Stimulated activated CD4-positive, alpha-beta T cell treated with anti-CD3 and anti-CD28 coated beads, Interleukin-15, amount 100 ng/mL, for 24 hours (primary cell): ENCODE results near the gene VDR.
"Not testable (repeated sequence)": the region's sequence is repeated elsewhere in the genome, so short reads cannot be mapped to it uniquely, and the experiment has no call there.

Source experiments
- DNase-seq: peaks from one replicate; pipeline ENCODE4 v3.0.0-alpha.2; 2020

Gene VDR

DNA sequence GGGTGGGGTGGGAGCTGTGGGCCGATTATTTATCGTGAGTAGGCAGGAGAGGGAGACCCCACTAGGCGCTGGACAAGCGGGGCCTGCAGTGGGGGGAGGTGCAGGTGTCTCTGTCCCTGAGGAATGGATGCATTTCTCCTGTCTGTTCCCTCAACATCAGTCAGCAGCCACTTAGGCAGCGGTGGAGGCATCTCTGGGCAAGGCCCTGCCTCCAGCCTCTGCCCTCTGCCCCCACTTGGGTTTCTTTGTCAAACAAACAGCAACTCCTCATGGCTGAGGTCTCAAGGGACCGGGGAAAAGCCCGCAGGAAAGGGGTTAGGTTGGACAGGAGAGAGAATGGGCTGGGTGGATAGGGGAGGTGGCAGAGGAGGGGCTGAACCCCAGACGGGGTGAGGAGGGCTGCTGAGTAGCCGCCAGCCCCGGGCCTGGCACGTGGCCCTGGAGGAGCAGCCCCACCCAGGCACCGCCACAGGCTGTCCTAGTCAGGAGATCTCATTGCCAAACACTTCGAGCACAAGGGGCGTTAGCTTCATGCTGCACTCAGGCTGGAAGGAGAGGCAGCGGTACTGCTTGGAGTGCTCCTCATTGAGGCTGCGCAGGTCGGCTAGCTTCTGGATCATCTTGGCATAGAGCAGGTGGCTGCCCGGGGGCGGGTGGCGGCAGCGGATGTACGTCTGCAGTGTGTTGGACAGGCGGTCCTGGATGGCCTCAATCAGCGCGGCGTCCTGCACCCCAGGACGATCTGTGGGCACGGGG lies 60.4 kb downstream of the VDR start:
- DNase-seq = no peak

DNA sequence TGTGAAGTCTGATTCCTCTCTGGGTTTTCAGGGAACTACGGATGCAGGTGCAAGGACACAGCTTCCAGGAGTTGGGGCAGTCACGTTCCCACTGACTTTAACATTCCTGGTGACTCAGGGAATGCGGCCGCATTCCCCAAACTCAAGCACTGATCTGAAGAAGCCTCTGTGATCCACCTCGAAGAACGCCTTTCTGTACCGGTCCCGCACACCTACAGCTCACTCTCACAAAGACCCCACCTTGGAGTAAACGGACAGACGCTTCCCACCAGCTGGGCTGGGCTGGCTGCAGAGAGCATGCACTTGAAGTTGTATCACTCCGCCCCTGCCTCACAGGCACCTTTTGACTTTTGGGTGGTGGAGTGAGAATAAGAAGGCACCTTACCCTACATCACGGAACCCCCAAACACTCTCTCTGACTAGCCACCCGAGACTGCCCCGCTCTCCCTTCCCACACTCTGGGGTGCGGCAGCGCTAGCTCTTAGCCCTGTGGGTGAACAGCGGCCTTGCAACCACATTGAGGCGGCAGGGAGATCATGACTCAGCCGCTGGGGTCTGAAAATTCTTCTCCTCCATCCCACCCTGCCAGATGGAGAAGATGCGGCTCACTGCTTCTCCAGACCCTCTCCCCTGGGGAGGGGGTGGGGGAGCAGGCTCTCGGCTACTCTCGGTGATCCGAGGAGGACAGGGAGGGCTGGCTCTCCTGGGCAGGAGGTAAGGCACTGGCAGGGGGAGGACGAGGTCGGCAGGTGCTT lies 61.4 kb downstream of the VDR start:
- DNase-seq = no peak

DNA sequence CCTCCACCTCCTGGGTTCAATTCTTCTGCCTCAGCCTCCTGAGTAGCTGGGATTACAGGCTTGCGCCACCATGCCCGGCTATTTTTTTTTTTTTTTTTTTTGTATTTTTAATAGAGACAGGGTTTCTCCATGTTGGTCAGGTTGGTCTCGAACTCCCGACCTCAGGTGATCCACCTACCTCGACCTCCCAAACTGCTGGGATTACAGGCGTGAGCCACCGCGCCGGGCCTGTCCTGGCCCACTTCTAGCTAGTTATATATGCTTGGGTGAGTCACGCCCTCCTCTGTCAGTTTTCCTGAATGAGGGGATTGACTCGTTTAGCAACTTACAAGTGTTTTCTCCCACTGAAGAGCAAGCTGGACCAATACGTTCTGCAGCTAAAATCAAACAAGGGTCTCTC lies 62.3 kb downstream of the VDR start:
- not testable (repeated sequence) for DNase-seq

DNA sequence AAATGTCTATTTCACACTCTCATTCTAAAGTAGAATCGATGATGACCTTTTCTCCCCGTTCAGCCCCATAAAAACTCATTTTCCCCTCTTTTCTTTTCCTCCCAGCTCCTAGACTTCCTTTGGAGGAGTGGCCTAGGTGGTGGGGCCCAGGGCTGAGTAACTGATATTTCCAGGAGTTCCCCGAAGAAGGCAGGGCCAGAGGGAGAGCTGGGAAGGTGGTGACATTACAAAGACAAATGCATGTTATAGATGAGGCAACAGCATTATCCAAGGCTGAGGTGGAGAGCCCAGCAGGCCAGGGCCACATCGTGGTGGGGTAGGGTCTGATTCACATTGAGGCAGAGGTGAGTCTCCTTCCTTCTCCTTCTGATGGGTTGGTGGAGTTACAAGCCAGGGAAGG lies 62.9 kb downstream of the VDR start:
- DNase-seq = no peak

DNA sequence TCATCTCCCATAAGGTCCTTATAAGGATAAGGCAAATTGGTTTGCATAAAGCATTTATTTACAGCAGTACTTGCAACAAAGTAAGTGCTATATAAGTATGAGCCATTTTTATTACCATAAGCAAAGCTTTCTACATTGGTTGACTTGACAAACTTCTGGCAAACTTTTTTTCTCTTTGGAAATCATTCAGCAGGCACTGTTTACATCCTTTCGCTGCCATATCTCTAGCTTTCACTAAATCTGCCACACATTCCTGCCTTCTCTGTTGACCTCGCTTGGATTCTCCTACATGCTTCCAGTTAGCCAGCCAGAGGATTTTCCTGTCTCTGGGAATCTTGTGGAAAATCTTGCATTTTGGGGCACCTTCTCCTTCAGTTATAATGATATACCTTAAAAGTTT lies 63.3 kb downstream of the VDR start:
- no peak for DNase-seq

DNA sequence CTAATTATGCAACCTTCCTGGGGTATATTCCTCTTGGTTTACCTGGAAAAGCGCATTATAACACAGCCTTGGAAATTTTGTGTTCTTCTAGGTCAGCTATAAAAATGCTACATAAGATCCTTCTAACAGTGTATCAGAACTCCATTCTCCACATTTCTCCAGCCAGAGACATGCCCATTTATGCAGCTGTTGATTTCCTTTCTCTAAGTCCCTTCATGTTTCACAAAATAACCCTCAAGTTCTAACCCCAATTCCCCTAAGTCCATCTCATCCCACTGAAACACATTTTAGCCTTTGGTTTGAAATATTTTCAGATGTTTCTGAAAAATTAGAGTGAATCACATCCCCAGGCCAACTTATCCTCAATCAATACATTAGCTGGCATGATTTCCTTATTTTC lies 64.2 kb downstream of the VDR start:
- no peak for DNase-seq

DNA sequence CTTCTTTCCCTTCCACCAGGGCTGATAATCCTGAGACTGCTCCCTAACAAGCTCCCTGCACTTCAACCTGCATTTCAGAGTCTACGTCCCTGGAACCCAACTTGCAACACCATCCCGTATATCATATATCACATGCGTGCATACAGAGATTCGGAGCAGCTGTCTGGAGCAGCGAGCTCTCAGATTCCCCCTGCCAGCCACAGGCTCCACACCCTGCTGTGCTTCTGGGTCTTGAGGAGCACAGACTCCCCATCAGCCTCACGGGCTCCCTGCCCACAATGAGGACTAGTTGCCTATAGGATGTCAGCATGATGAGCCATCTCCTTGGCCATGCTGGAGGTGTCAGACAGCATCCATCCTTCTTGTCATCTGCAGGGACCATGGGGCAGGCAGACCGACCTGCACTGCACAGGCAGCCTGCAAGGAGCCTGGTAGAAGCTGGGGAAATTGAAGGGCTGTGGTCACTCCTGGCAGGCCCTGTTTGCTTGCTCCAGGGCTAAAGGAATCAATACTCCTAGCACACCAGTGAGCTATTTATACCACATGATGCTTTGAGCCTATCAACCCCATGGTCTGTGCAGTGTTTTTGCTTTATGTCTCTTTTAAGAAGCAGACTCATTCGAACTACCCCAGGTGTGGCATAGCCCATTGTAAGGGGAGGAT lies 65.4 kb downstream of the VDR start:
- no peak for DNase-seq

DNA sequence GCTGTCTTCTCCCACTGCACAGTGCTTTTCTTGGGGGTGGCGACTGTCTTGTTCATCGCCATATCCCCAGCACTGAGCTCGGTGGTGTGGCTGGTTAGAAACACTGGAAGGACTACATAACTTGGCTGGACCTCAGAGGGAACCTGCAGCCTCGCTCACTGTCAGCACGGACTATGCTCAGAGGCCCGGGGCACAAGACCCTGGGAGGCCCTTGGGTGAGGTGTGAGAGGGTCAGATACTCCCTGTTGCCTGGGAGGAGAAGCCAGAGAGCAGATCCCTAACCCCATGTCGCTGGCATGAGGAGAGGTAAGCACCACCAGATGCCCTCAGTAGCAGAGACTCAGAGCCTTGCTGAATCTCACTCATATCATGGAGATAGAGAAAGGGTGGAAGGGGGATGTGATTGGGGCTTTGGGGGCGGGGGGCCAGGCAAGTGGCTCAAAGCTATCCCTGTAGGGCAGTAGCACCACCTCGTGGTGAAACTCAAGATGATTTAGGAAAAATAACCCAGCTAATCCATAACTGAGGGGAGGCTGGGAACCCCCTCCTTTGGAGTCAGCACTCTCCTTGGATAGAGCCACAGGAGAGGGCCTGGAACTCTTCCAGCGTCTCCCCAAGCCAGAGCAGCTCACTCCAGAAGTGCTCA lies 66.4 kb downstream of the VDR start:
- peak; percentile 62 for DNase-seq

DNA sequence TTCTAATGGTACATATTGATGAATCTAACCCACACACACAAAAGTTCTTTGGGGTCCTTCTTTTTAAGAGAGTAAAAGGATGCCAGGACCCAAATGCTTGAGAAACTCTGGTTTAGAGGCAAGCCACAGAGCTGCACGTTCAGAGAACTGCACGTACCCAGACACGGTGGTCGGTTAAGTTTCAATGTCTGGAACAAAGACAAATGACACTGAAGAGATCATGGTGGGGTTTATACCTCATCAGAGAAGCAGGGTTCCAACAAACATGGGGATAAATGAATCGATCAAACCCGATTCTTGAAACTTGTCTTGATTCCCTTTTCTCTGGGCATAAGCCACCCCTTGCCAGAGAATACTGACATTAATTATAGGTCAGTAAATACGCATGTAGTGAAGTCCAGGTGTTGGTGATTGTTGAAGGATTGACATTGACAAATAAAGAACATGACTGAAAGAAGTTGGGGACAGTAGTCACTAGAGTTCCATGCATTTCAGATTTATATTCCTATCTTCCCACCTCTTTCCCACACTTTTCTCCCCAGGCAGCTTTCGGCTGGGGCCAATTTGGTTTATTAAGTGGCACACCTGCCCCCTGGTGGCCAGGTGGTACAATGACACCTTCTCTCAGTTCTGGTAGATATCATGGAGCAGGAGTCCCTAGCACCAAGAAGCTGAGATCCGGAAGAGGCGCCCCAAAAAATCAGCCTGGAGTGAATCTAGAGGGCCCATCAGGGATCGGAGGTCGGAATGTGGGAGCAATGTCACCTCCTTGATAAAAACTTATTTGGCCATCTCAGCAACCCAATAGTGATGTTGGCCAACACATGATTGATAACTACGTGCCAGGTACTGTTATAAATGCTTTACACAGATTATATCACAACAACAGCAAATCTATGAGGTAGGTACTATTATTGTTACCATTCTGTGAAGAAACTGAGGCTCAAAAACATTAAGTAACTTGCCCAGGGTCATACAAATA lies 67.3 kb downstream of the VDR start:
- peak; percentile 72 for DNase-seq

DNA sequence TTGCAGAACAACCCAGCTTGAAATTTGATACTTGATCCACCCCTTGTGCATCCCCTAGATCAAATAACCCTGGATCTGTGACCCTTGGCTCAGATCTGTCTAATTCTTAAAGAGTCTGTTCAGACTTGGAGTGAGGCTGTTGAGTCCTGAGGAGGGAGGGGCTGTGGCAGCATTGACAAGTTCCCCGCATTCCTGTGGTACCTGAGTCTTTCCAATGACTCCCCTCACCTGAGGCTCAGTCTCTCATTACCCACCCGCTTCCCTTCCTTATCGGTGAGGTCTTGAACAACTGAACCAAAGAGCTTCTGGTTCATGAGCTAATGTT lies 69.0 kb downstream of the VDR start:
- DNase-seq = no peak

DNA sequence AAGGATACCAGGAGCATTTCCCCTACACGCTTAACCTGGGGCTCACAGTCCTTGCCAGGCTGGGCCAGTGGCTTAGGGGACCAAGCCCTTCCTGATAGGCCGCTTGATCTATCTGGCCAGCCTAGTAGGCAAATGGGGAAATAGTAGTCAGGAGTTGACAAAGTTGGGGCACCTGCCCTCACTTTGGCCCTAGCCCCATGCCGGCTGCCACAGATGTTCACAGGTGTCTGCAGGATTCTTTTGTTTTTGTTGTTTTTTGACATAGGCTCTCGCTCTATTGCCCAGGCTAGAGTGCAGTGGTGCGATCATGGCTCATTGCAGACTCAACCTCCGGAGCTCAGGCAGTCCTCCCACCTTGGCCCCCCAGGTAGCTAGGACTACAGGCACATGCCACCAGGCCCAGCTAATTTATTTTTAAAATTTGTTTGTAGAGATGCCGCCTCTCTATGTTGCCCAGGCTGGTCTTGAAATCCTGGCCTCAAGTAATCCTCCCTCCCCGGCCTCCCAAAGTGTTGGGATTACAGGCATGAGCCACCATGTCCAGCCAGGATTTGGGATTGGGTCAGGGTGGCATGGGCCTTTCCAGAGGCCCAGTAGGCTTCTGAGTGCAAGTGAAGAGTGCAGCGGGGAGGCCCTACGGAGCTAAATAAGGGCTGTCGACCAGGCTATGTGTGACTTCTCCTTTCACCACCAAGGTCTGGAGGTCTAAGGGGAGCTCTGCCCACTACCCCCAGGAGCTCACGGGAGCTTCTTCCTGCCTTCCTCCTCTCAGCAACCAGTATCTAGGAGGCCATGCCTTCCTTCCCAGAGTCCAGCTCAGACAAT lies 69.6 kb downstream of the VDR start:
- no peak for DNase-seq

DNA sequence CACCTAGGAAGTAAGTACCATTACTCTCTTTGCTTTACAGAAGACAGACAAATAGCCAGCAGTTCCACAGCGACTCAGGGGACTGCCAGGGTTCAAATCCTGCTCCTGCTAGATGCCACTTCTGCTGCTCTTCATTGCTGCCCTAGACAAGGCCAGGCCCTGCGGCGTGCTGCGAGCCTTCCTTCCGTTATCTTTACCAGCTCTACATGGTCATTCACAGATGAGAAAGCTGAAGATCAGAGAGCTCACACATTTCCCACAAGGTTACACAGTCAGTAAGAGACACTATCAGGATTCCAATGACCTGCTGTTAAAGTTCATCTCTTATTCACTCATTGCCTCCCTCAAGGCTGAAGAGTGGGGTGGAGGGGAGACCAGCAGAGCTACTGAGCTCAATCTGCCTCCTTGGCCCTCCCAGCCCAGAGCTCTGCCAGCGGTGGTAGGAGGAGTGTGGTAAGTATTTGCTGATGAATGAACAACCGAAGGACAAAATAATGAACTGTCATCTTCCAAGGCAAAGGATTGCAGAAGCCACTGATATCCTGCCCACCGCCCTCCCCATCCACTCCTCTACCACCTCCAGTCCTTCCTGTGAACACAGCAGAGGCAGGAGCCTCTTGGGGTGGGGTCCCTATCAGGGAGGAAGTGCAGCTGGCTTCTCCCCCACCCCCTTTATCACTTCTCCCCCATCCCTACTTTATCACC lies 70.4 kb downstream of the VDR start:
- DNase-seq = no peak

DNA sequence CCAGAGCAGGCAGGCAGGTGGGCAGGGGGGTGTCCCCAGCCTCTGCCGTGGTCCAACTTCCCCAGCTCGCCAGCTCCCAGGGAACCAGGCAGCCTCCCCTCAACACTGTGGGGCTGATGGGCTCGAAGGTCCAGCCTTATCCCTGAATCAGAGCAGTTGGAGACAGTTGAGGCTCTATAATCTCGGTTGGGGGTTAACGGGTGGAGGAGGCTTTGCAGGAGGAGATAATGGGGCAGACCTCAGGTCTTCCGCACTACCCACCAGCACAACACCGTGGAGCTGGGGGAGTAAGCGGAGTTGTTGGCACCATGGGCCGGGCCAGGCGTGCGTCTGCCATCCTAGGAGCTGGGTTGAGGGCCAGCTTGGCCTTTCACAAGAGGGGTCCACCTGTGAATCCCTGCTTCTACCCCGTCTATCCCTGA lies 71.2 kb downstream of the VDR start:
- DNase-seq = no peak

DNA sequence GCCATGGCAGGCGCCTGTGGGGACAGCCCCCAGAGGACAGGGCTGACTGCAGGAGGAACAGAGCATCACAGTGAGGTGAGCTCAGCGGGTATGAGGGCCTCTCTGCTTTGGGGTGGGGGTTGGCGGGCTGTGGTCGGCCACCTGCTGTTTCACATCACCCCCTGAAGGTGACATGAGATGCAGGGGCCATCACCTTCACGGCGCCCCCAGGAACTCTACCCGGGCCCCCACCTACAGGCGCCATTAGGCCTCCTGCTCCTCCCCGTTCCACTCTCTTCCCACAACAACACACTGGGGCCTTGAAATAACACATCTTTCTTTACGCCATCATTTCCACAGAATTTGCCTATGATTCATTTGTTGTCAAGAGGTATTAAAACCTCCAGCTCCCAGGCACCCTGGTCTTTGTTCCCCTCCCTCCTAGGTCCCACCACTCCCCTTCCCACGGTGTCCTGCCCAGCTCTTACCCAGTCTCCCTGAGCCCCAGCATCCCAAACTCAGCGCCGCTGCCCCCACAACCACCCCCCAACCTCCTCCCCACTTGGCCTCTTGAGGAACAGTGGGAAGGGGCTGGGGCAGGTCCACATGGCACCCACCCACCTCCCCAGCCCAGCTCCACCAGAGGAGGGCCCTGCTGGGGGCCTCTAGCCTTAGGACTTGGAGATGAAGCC lies 72.4 kb downstream of the VDR start:
- peak; percentile 87 for DNase-seq

DNA sequence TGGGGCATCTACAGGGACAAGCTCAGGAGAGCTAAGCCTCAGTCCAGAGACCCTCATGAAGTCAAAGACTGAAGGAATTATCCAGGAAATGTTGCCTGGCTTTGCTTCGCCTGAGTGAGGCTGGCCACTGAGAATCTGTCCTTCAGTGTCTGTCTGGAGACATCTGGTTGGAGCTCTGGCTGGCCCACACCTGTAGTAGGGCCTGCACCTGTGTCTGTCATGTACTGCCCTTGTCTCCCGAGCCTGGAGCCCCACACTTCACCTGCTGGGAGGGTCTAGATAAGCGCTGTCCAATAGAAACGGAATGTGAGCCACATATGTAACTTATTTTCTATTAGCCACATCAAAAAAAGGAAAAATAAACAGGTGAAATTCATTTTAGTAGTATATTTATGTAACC lies 75.2 kb downstream of the VDR start:
- DNase-seq = no peak

DNA sequence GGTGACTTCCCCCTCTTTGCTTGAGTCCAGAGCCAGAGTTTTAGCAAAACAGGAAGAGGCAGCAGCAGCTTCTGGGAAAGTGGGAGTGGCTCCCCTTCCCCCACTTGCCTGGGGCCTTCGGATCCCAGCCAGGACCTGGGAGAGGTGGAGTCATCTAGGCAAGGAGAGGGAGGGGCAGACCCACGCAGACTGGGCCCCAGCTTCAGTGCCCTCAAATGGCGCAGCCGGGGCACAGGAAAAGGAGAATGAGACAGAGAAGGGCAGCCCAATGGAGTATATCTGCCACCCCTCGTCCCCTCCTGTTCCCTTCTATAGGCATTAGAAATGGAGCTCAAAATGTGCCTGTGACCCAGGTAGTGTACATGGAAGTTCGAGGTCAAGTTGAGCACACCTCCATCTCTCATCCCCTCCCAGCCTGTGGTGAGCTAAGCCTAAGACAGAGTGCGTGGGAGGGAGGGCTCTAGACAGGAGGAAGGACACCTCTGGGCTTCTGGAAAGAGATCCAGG lies 75.8 kb downstream of the VDR start:
- DNase-seq = no peak

DNA sequence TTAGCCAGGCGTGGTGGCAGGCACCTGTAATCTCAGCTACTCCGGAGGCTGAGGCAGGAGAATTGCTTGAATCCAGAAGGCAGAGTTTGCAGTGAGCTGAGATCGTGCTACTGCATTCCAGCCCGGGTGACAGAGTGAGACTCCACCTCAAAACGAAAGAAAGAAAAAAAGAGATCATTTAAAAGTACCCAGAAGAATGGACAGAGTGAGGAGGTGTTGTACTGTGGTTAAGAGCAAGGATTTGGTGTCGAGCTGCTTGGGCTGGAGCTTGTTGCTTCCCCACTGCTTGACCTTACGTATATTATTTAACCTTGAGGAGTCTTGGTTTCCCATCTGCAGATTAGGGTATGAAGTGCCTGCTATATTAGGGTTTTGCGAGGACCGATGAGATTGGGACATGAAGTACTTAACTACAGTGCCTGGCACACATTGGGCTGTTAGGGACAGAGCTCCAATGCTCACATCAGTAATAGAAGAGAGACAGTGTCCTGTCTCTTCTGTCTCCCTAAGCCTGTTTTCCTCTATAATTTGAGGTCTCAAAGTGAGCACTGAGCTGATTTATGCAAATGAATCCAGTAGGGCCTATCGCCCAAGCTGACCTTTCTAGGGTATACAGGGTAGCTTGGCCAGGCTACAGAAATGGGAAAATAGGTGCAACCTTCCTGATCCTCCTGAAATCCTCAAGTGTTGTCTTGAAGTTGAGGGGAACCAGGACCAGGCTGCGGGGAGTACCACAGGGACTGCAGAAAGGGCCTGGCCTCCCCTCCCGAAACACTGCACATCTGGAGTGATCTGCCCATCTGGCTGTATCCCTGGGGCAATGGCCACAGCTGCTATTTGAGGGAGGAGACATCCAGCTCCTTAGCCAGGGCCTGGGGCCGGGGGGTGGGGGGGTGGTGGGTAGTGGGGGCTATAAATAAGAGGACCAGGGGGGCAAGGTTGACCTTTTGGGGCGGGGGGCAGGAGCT lies 76.5 kb downstream of the VDR start:
- no peak for DNase-seq

DNA sequence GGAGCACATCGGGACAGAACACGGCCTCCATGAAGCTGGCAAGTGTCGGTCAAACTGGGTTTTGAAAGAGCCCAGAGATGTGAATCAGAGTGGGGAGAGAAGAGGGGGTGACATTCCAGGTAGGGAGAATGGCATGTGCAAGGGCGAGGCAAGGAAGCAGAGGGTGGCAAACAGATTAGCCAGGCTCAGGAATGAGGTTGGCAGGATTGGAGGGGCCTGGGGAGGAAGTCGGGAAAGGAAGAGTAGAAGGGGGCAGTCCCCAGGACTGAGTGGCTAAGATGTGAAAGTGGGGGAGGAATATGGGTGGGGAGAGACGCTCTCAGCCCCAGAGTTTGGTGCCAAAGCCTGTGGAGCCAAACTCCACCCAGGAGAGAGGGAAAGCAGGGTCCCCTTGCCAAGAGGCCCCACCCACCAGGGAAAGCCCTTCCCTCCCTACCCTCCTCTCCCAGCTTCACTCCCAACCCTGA lies 79.6 kb downstream of the VDR start:
- no peak for DNase-seq

DNA sequence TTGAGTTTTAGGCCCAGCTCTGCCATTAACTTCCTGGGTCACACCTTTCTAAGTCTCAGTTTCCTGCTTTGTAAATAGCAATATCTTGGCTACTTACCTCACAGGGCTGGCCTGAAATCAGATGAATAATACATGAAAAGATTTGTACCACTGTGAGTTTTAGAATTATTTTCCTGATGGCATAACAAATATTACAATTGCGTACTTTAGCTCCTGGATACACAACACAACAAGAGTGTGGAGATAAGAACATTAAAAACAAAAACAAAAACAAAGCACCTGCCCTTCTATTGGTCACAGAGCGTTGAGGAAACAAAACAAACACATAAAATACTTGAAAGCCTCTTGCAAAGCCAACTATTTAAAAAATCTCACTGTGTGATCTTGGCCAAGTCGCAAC lies 80.2 kb downstream of the VDR start:
- DNase-seq = no peak
